GM21619 (cell line): ENCODE data around the gene ACIN1.

Experiments
- ATAC-seq: cut with Tn5 transposase; IDR thresholded peaks from one replicate; pipeline ENCODE4 v1.9.1; 2021; ENCODE audit not compliant: unreplicated experiment

The ACIN1 gene

GRCh38 chr14:23045419-23046357 is 49.2 kb downstream of the ACIN1 start:
- no peak for ATAC-seq

GRCh38 chr14:23044840-23045239 is 50.1 kb downstream of the ACIN1 start:
- no peak for ATAC-seq

GRCh38 chr14:23043754-23044153 is 51.2 kb downstream of the ACIN1 start:
- ATAC-seq = no peak

GRCh38 chr14:23043145-23043544 is 51.8 kb downstream of the ACIN1 start:
- no peak for ATAC-seq

- no peak for ATAC-seq
Observed at GRCh38 chr14:23042162-23042965, 52.6 kb downstream of the ACIN1 start, which contains the start of gene PSMB11. Gene PSMB11, plus strand, starts transcription at chr14:23042212. Its CDS starts 14 bp downstream, at chr14:23042226.

- no peak for ATAC-seq
Observed at GRCh38 chr14:23041729-23042128, 53.2 kb downstream of the ACIN1 start.

GRCh38 chr14:23040100-23040499 is 54.8 kb downstream of the ACIN1 start:
- ATAC-seq = no peak

GRCh38 chr14:23035303-23036144 is 59.4 kb downstream of the ACIN1 start:
- ATAC-seq = no peak

- peak; percentile 96 for ATAC-seq
Observed at GRCh38 chr14:23034498-23035302, 60.2 kb downstream of the ACIN1 start, which contains the start of gene PSMB5. Gene PSMB5, minus strand, starts transcription at chr14:23034900. Its CDS starts 19 bp downstream, at chr14:23034881.

GRCh38 chr14:23033801-23034497 is 61.0 kb downstream of the ACIN1 start:
- ATAC-seq = no peak

- no peak for ATAC-seq
Observed at GRCh38 chr14:23033251-23033727, 61.6 kb downstream of the ACIN1 start.

- no peak for ATAC-seq
Observed at GRCh38 chr14:23030936-23031335, 64.0 kb downstream of the ACIN1 start.

GRCh38 chr14:23028799-23029198 is 66.1 kb downstream of the ACIN1 start:
- no peak for ATAC-seq

GRCh38 chr14:23025151-23025814 is 69.7 kb downstream of the ACIN1 start:
- no peak for ATAC-seq

- no peak for ATAC-seq
Observed at GRCh38 chr14:23024612-23025075, 70.3 kb downstream of the ACIN1 start.

- ATAC-seq = no peak
Observed at GRCh38 chr14:23023795-23024152, 71.2 kb downstream of the ACIN1 start.

GRCh38 chr14:23023022-23023794 is 71.7 kb downstream of the ACIN1 start:
- no peak for ATAC-seq
